Chondrocyte (in vitro differentiated cells): ENCODE data around the gene CLIP1. TPM values are rescaled to one million over a fixed set of nuclear protein-coding genes. Genes with fewer than 3 reads are reported as not detected.
A peak's percentile ranks its signal among the peaks of the same experiment; 100 is the strongest.

Source experiments
- DNase-seq: peaks from one replicate; pipeline ENCODE4 v3.0.0; 2021; ENCODE audit warnings: mixed read lengths, low spot score
- H3K27ac Mint-ChIP-seq: one replicate; pipeline ENCODE4 v1.8.0; 2021; ENCODE audit warnings: mild to moderate bottlenecking, moderate library complexity, mixed read lengths; ENCODE audit not compliant: unreplicated experiment
- H3K27me3 Mint-ChIP-seq: 2 replicates; pipeline ENCODE4 v1.8.0; 2021; ENCODE audit warnings: low read depth, mixed read lengths
- H3K36me3 Mint-ChIP-seq: 2 replicates; pipeline ENCODE4 v1.8.0; 2021; ENCODE audit warnings: low read depth, mixed read lengths
- H3K4me1 Mint-ChIP-seq: 2 replicates; pipeline ENCODE4 v1.8.0; 2021; ENCODE audit warnings: low read depth, mild to moderate bottlenecking, mixed read lengths
- H3K4me3 Mint-ChIP-seq: one replicate; pipeline ENCODE4 v1.8.0; 2021; ENCODE audit warnings: mild to moderate bottlenecking, moderate library complexity, mixed read lengths; ENCODE audit not compliant: unreplicated experiment
- H3K9me3 Mint-ChIP-seq: 2 replicates; pipeline ENCODE4 v1.8.0; 2021; ENCODE audit warnings: low read depth, mixed read lengths
- CTCF ChIP-seq: fragments of 200-600 bp; sonication (generic); IDR thresholded peaks from 2 replicates; pipeline ENCODE4 v1.5.0; 2021; ENCODE audit warnings: antibody characterized with exemption, mild to moderate bottlenecking, moderate library complexity
- total RNA-seq: library from RNA; stranded (reverse); gene quantifications from 3 replicates; pipeline ENCODE4 v1.2.1, GENCODE V29; 2021

CLIP1 gene
- total RNA-seq, 1 donor from 2014 or later: 101 TPM

- no peak overlapping the region for H3K27ac Mint-ChIP-seq
- no peak for TF ChIP-seq CTCF
- no peaks in the 10 kb centered on the region for H3K27me3 Mint-ChIP-seq
- peaks cover 30% of the 10 kb centered on the region for H3K36me3 Mint-ChIP-seq
- DNase-seq: no peak
- no peaks in the 10 kb centered on the region for H3K9me3 Mint-ChIP-seq
- H3K4me3 Mint-ChIP-seq: no peak overlapping the region
- H3K4me1 Mint-ChIP-seq: peaks cover 19% of the 10 kb centered on the region
These were observed 70.1 kb downstream of the CLIP1 start for GRCh38 chr12:122352394-122352793.

GRCh38 chr12:122350141-122350848 lies 72.2 kb downstream of the CLIP1 start:
- peaks cover 14% of the 10 kb centered on the region for H3K4me1 Mint-ChIP-seq
- no peaks in the 10 kb centered on the region for H3K27me3 Mint-ChIP-seq
- TF ChIP-seq CTCF: peak; percentile 55
- no peak overlapping the region for H3K4me3 Mint-ChIP-seq
- H3K9me3 Mint-ChIP-seq: no peaks in the 10 kb centered on the region
- peak overlapping the region; percentile 69 for H3K27ac Mint-ChIP-seq
- peaks cover 30% of the 10 kb centered on the region for H3K36me3 Mint-ChIP-seq
- no peak for DNase-seq

- Mint-ChIP-seq H3K27me3 (no peaks in the 10 kb centered on the region), H3K4me1 (peaks cover 14% of the 10 kb centered on the region), H3K4me3 (no peak overlapping the region), H3K27ac (no peak overlapping the region), H3K36me3 (peaks cover 25% of the 10 kb centered on the region), H3K9me3 (no peaks in the 10 kb centered on the region)
- DNase-seq: no peak
- no peak for TF ChIP-seq CTCF
These were observed 73.4 kb downstream of the CLIP1 start for GRCh38 chr12:122349078-122349477.

GRCh38 chr12:122348505-122348904 lies 74.0 kb downstream of the CLIP1 start:
- no peak for DNase-seq
- no peak for TF ChIP-seq CTCF
- Mint-ChIP-seq H3K36me3 (peaks cover 25% of the 10 kb centered on the region), H3K4me3 (no peak overlapping the region), H3K27ac (no peak overlapping the region), H3K9me3 (no peaks in the 10 kb centered on the region), H3K4me1 (peaks cover 14% of the 10 kb centered on the region), H3K27me3 (no peaks in the 10 kb centered on the region)

GRCh38 chr12:122346054-122346453 lies 76.4 kb downstream of the CLIP1 start:
- H3K4me1 Mint-ChIP-seq: peaks cover 11% of the 10 kb centered on the region
- no peaks in the 10 kb centered on the region for H3K27me3 Mint-ChIP-seq
- H3K36me3 Mint-ChIP-seq: peaks cover 27% of the 10 kb centered on the region
- H3K27ac Mint-ChIP-seq: no peak overlapping the region
- no peak for DNase-seq
- no peak for TF ChIP-seq CTCF
- no peaks in the 10 kb centered on the region for H3K9me3 Mint-ChIP-seq
- H3K4me3 Mint-ChIP-seq: no peak overlapping the region
